Stimulated activated naive CD8-positive, alpha-beta T cell treated with anti-CD3 and anti-CD28 coated beads, Interleukin-15, Interleukin-2, amounts not matched to agents 100 ng/mL and 50 ng/mL, for 24 hours (primary cell): ENCODE measurements around the gene TMEM121B.

ENCODE experiments used
- H3K27ac Mint-ChIP-seq: one replicate; pipeline ENCODE4 v1.8.0; 2021; ENCODE audit warnings: mild to moderate bottlenecking, mixed read lengths
- H3K27me3 Mint-ChIP-seq: one replicate; pipeline ENCODE4 v1.8.0; 2021; ENCODE audit warnings: mixed read lengths
- H3K36me3 Mint-ChIP-seq: one replicate; pipeline ENCODE4 v1.8.0; 2021; ENCODE audit warnings: low read depth, mixed read lengths
- H3K4me1 Mint-ChIP-seq: one replicate; pipeline ENCODE4 v1.8.0; 2021; ENCODE audit warnings: low read depth, mixed read lengths
- H3K4me3 Mint-ChIP-seq: one replicate; pipeline ENCODE4 v1.8.0; 2021; ENCODE audit warnings: mild to moderate bottlenecking, mixed read lengths
- H3K9me3 Mint-ChIP-seq: one replicate; pipeline ENCODE4 v1.8.0; 2021; ENCODE audit warnings: mixed read lengths

TMEM121B gene

DNA sequence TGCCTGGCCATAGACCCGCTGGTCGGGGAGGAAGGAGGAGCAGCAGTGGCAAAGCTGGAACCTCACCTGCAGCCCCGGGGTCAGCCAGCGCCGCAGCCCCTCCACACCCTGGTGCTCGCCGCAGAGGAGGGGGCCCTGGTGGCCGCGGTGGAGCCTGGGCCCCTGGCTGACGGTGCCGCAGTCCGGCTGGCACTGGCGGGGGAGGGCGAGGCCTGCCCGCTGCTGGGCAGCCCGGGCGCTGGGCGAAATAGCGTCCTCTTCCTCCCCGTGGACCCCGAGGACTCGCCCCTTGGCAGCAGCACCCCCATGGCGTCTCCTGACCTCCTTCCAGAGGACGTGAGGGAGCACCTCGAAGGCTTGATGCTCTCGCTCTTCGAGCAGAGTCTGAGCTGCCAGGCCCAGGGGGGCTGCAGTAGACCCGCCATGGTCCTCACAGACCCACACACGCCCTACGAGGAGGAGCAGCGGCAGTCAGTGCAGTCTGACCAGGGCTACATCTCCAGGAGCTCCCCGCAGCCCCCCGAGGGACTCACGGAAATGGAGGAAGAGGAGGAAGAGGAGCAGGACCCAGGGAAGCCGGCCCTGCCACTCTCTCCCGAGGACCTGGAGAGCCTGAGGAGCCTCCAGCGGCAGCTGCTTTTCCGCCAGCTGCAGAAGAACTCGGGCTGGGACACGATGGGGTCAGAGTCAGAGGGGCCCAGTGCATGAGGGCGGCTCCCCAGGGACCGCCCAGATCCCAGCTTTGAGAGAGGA is 11.9 kb downstream of the TMEM121B start:
- Mint-ChIP-seq H3K4me3 (no peak overlapping the region), H3K27ac (no peak overlapping the region), H3K27me3 (no peaks in the 10 kb centered on the region), H3K4me1 (peaks cover 40% of the 10 kb centered on the region), H3K36me3 (peaks cover 31% of the 10 kb centered on the region), H3K9me3 (no peaks in the 10 kb centered on the region)

DNA sequence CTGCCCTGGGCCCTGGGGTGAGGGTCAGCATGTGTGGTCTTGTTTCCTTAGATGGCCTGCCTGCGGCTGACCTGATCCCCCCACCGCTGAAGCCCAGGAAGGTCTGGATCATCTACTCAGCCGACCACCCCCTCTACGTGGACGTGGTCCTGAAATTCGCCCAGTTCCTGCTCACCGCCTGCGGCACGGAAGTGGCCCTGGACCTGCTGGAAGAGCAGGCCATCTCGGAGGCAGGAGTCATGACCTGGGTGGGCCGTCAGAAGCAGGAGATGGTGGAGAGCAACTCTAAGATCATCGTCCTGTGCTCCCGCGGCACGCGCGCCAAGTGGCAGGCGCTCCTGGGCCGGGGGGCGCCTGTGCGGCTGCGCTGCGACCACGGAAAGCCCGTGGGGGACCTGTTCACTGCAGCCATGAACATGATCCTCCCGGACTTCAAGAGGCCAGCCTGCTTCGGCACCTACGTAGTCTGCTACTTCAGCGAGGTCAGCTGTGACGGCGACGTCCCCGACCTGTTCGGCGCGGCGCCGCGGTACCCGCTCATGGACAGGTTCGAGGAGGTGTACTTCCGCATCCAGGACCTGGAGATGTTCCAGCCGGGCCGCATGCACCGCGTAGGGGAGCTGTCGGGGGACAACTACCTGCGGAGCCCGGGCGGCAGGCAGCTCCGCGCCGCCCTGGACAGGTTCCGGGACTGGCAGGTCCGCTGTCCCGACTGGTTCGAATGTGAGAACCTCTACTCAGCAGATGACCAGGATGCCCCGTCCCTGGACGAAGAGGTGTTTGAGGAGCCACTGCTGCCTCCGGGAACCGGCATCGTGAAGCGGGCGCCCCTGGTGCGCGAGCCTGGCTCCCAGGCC is 12.7 kb downstream of the TMEM121B start:
- peaks cover 32% of the 10 kb centered on the region for H3K36me3 Mint-ChIP-seq
- H3K27me3 Mint-ChIP-seq, result no peaks in the 10 kb centered on the region
- no peak overlapping the region for H3K27ac Mint-ChIP-seq
- no peak overlapping the region for H3K4me3 Mint-ChIP-seq
- H3K9me3 Mint-ChIP-seq, result no peaks in the 10 kb centered on the region
- peaks cover 40% of the 10 kb centered on the region for H3K4me1 Mint-ChIP-seq

- Mint-ChIP-seq H3K36me3 (peaks cover 37% of the 10 kb centered on the region), H3K4me3 (no peak overlapping the region), H3K27me3 (no peaks in the 10 kb centered on the region), H3K9me3 (no peaks in the 10 kb centered on the region), H3K27ac (no peak overlapping the region), H3K4me1 (peaks cover 40% of the 10 kb centered on the region)
Measured at GRCh38 chr22:17107547-17107810, 13.7 kb downstream of the TMEM121B start.

GRCh38 chr22:17106785-17107546 is 14.2 kb downstream of the TMEM121B start:
- peak overlapping the region; percentile 24 for H3K4me3 Mint-ChIP-seq
- no peaks in the 10 kb centered on the region for H3K9me3 Mint-ChIP-seq
- H3K27ac Mint-ChIP-seq, result peak overlapping the region; percentile 42
- H3K36me3 Mint-ChIP-seq, result peaks cover 42% of the 10 kb centered on the region
- H3K27me3 Mint-ChIP-seq, result no peaks in the 10 kb centered on the region
- H3K4me1 Mint-ChIP-seq, result peaks cover 45% of the 10 kb centered on the region

- Mint-ChIP-seq H3K9me3 (no peaks in the 10 kb centered on the region), H3K36me3 (peaks cover 49% of the 10 kb centered on the region), H3K4me3 (peak overlapping the region; percentile 24), H3K27me3 (no peaks in the 10 kb centered on the region), H3K27ac (no peak overlapping the region), H3K4me1 (peaks cover 48% of the 10 kb centered on the region)
Measured at GRCh38 chr22:17106161-17106784, 14.9 kb downstream of the TMEM121B start.

- Mint-ChIP-seq H3K27ac (no peak overlapping the region), H3K27me3 (no peaks in the 10 kb centered on the region), H3K36me3 (peaks cover 58% of the 10 kb centered on the region), H3K4me3 (peak overlapping the region; percentile 10), H3K4me1 (peaks cover 53% of the 10 kb centered on the region), H3K9me3 (no peaks in the 10 kb centered on the region)
Measured at GRCh38 chr22:17105143-17106129, 15.7 kb downstream of the TMEM121B start.

- Mint-ChIP-seq H3K27me3 (no peaks in the 10 kb centered on the region), H3K9me3 (no peaks in the 10 kb centered on the region), H3K27ac (no peak overlapping the region), H3K36me3 (peaks cover 64% of the 10 kb centered on the region), H3K4me3 (no peak overlapping the region), H3K4me1 (peaks cover 58% of the 10 kb centered on the region)
Measured at GRCh38 chr22:17104336-17104935, 16.7 kb downstream of the TMEM121B start.

GRCh38 chr22:17103351-17103750 is 17.8 kb downstream of the TMEM121B start:
- Mint-ChIP-seq H3K9me3 (no peaks in the 10 kb centered on the region), H3K27ac (no peak overlapping the region), H3K4me1 (peaks cover 69% of the 10 kb centered on the region), H3K4me3 (no peak overlapping the region), H3K36me3 (peaks cover 74% of the 10 kb centered on the region), H3K27me3 (no peaks in the 10 kb centered on the region)

DNA sequence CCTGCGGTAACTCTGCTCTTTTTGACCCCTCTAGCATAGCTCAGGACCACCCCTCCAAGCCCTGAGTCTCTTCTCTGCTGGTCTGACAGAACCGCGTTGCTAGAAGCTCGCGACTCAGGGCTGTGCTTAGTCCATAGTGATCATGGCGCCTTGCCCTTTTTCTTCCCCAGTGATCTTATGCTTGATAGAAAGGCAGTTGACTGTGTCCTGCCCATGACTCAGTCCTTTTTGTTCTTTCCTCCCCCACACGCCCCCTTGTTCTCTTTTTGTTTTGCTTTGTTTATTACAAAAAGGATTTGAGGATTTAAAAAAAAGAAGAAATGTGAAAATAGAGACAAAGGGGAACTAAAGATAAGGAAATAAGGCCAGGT is 18.9 kb downstream of the TMEM121B start:
- Mint-ChIP-seq H3K4me1 (peaks cover 73% of the 10 kb centered on the region), H3K27me3 (no peaks in the 10 kb centered on the region), H3K9me3 (no peaks in the 10 kb centered on the region), H3K27ac (no peak overlapping the region), H3K36me3 (peaks cover 77% of the 10 kb centered on the region), H3K4me3 (no peak overlapping the region)

- Mint-ChIP-seq H3K27me3 (no peaks in the 10 kb centered on the region), H3K27ac (no peak overlapping the region), H3K9me3 (no peaks in the 10 kb centered on the region), H3K4me3 (no peak overlapping the region), H3K4me1 (peaks cover 73% of the 10 kb centered on the region), H3K36me3 (peaks cover 78% of the 10 kb centered on the region)
Measured at GRCh38 chr22:17101475-17102296, 19.5 kb downstream of the TMEM121B start.

DNA sequence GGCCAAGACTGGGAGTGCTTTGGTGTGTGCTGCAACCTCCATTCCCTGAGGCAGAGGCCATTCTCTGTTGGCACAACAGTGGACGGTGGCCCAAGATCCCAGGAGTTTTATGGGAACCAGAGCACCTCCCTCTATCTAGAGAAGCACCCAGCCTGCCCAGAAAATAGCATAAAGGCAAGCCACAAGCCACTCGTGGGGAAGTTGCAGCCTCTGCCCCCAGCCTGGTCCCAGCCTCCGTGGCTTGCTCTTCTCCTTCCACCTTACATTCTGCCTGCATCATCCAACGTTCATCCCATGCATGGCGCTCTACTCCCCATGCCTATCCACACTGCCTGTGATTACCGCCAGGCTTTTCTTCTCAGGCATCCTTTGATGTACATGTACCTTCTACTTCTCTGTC is 20.5 kb downstream of the TMEM121B start:
- H3K27ac Mint-ChIP-seq, result no peak overlapping the region
- H3K9me3 Mint-ChIP-seq, result no peaks in the 10 kb centered on the region
- H3K36me3 Mint-ChIP-seq, result peaks cover 73% of the 10 kb centered on the region
- peaks cover 71% of the 10 kb centered on the region for H3K4me1 Mint-ChIP-seq
- no peak overlapping the region for H3K4me3 Mint-ChIP-seq
- H3K27me3 Mint-ChIP-seq, result no peaks in the 10 kb centered on the region

DNA sequence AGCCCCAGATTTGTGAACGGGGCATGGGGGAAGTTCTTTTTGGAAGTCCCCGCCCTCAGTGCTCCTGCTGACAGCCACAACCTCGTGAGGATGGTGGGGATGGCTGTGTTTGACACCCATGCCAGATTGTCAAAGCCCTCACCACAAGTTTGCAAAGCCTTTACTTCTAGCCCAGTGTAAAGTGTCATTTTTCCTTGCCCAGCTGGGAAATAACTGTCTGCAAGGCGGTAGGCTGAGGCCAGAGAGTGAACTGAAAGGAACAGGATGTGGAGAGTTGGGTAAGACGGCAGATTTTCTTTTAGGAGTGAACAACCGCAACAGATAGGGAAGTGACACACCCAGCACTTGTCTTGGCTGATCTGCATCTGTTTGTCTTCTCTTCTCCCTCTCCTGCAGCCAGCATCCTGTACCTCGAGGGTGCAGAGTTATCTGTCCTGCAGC is 22.8 kb downstream of the TMEM121B start:
- Mint-ChIP-seq H3K36me3 (peaks cover 69% of the 10 kb centered on the region), H3K4me3 (peak overlapping the region; percentile 25), H3K4me1 (peaks cover 81% of the 10 kb centered on the region), H3K27me3 (no peaks in the 10 kb centered on the region), H3K27ac (no peak overlapping the region), H3K9me3 (no peaks in the 10 kb centered on the region)

DNA sequence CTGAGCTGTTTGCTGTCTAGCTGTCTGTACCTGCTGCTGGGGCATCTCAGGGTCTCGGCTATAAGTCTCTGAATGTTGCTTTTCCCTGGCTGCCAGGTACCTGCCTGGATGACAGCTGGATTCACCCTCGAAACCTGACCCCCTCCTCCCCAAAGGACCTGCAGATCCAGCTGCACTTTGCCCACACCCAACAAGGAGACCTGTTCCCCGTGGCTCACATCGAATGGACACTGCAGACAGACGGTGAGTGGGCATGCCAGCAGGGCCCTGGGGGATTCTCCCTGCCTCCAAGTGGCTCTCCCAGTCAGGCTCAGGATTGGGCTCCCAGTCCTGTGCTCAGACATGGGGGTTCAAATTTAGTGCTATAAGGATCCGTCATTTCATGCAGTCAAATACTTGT is 23.5 kb downstream of the TMEM121B start:
- H3K9me3 Mint-ChIP-seq, result no peaks in the 10 kb centered on the region
- peaks cover 65% of the 10 kb centered on the region for H3K36me3 Mint-ChIP-seq
- H3K4me3 Mint-ChIP-seq, result peak overlapping the region; percentile 17
- peaks cover 88% of the 10 kb centered on the region for H3K4me1 Mint-ChIP-seq
- no peaks in the 10 kb centered on the region for H3K27me3 Mint-ChIP-seq
- no peak overlapping the region for H3K27ac Mint-ChIP-seq
